GM12878 (cell line): ENCODE data around the gene HSPA1A. TPM values are rescaled to one million over a fixed set of nuclear protein-coding genes. Genes with fewer than 3 reads are reported as not detected.
A peak's percentile ranks its signal among the peaks of the same experiment; 100 is the strongest.

Experiments
- BACH1 ChIP-seq: fragments of 450-650 bp; IDR thresholded peaks from 2 replicates; pipeline ENCODE4 v1.6.1; 2017; ENCODE audit warnings: mild to moderate bottlenecking, borderline replicate concordance
- BHLHE40 ChIP-seq, 2 experiments: fragments of 450-650 bp in 1 of 2; IDR thresholded peaks; 2 replicates each; pipeline ENCODE4 v1.6.1; 2011 to 2017; ENCODE audit warnings: low read depth in 2 of 2, borderline replicate concordance in 1 of 2, improper control_type of control experiment in 1 of 2, low read length in 1 of 2, mild to moderate bottlenecking in 1 of 2
- CHD2 ChIP-seq: IDR thresholded peaks from 2 replicates; pipeline ENCODE4 v1.6.1; 2011; ENCODE audit warnings: low read depth, low read length, improper control_type of control experiment, borderline replicate concordance
- CHD4 ChIP-seq: fragments of 200-600 bp; sonication (generic); IDR thresholded peaks from 2 replicates; pipeline ENCODE4 v1.6.1; 2016; ENCODE audit warnings: mild to moderate bottlenecking
- ESRRA ChIP-seq: IDR thresholded peaks from 2 replicates; pipeline ENCODE4 v1.6.1; 2012; ENCODE audit warnings: mild to moderate bottlenecking, low read length, improper control_type of control experiment
- EZH2 ChIP-seq: IDR thresholded peaks from 2 replicates; pipeline ENCODE4 v1.6.1; 2012; ENCODE audit warnings: low read depth, mild to moderate bottlenecking, control low read depth, inconsistent platforms, low read length, borderline replicate concordance; ENCODE audit not compliant: control insufficient read depth
- HDAC6 ChIP-seq: fragments of 200-600 bp; sonication (generic); IDR thresholded peaks from one replicate; pipeline ENCODE4 v1.8.0; 2017; ENCODE audit warnings: antibody characterized with exemption; ENCODE audit not compliant: unreplicated experiment
- MEF2B ChIP-seq: fragments of 450-650 bp; IDR thresholded peaks from 2 replicates; pipeline ENCODE4 v1.6.1; 2018; ENCODE audit warnings: mild to moderate bottlenecking, moderate library complexity; ENCODE audit not compliant: partially characterized antibody, poor library complexity, severe bottlenecking
- MYB ChIP-seq: fragments of 150-350 bp; IDR thresholded peaks from 2 replicates; pipeline ENCODE4 v1.6.1; 2014; ENCODE audit warnings: mild to moderate bottlenecking, low read depth, low read length, borderline replicate concordance
- NBN ChIP-seq: fragments of 450-650 bp; IDR thresholded peaks from 2 replicates; pipeline ENCODE4 v1.6.1; 2016
- NR2F1 ChIP-seq: fragments of 450-650 bp; conservative IDR thresholded peaks from 2 replicates; pipeline ENCODE4 v1.6.1; 2017; ENCODE audit warnings: mild to moderate bottlenecking
- PRDM15 ChIP-seq: fragments of 450-650 bp; formaldehyde crosslinking; IDR thresholded peaks from 2 replicates; pipeline ENCODE4 v1.4.0; 2020; ENCODE audit warnings: mild to moderate bottlenecking, moderate library complexity
- RAD21 ChIP-seq: IDR thresholded peaks from 2 replicates; pipeline ENCODE4 v1.6.1; 2011; ENCODE audit warnings: mild to moderate bottlenecking, low read depth, low read length, moderate library complexity; ENCODE audit not compliant: insufficient read depth
- RAD51 ChIP-seq: fragments of 450-650 bp; IDR thresholded peaks from 2 replicates; pipeline ENCODE4 v1.6.1; 2016; ENCODE audit warnings: moderate library complexity, mild to moderate bottlenecking, inconsistent platforms
- RELB ChIP-seq: fragments of 450-650 bp; IDR thresholded peaks from 2 replicates; pipeline ENCODE4 v1.6.1; 2017; ENCODE audit warnings: low read depth, mild to moderate bottlenecking, moderate library complexity
- SIN3A ChIP-seq: IDR thresholded peaks from 2 replicates; pipeline ENCODE4 v1.6.1; 2012; ENCODE audit warnings: low read depth, low read length, improper control_type of control experiment
- SMC3 ChIP-seq: IDR thresholded peaks from 2 replicates; pipeline ENCODE4 v1.6.1; 2011; ENCODE audit warnings: low read length, improper control_type of control experiment, borderline replicate concordance
- SUPT20H ChIP-seq: IDR thresholded peaks from 2 replicates; pipeline ENCODE4 v1.6.1; 2011; ENCODE audit warnings: low read depth, mild to moderate bottlenecking, low read length, moderate library complexity, borderline replicate concordance; ENCODE audit not compliant: control insufficient read depth
- TARDBP ChIP-seq: IDR thresholded peaks from 2 replicates; pipeline ENCODE4 v1.6.1; 2016; ENCODE audit warnings: borderline replicate concordance
- ZNF384 ChIP-seq: IDR thresholded peaks from 2 replicates; pipeline ENCODE4 v1.6.1; 2012; ENCODE audit warnings: low read depth, mild to moderate bottlenecking, low read length, improper control_type of control experiment, borderline replicate concordance
- ZNF592 ChIP-seq: fragments of 450-650 bp; IDR thresholded peaks from 2 replicates; pipeline ENCODE4 v1.6.1; 2017; ENCODE audit warnings: mild to moderate bottlenecking, moderate library complexity
- polyA plus RNA-seq, 11 experiments: library from polyadenylated mRNA; depleted of rRNA in 4 of 11; unstranded in 6 of 11; stranded (reverse) in 5 of 11; fragments of >200 nt; fragmentation: Nextera tagmentation in 4 of 11; fragmentation: Illumina TruSeq in 1 of 11; extraction: Ambion mirVana in 4 of 11; extraction: Trizol in 1 of 11; gene quantifications; 1 replicate in 1 of 11; 2 replicates in 10 of 11; pipeline versions ENCODE4 v1.2.1 to v1.2.3, GENCODE V29; 2011 to 2016; ENCODE audit warnings: inconsistent platforms in 2 of 11, missing spikeins in 2 of 11, low read depth in 1 of 11
- total RNA-seq, 4 experiments: library from RNA; depleted of rRNA in 3 of 4; stranded (reverse); fragments of >200 nt in 3 of 4; fragmentation: Illumina TruSeq in 1 of 4; extraction: Trizol in 1 of 4; gene quantifications; 2 replicates each; pipeline versions ENCODE4 v1.2.1 to v1.2.3, GENCODE V29; 2013 to 2021

HSPA1A gene
- total and polyA plus RNA-seq, 10 of the 15 experiments (the other 5 are each of a cell fraction or from before 2014, with no cell fraction given) = 0.29 to 51.8 (median 17.5) TPM

- no peak for TF ChIP-seq SUPT20H
- TF ChIP-seq ESRRA = no peak
- TF ChIP-seq HDAC6 = no peak
- TF ChIP-seq NR2F1 = peak; percentile 61; the same call in 1 of the 2 replicates
- TF ChIP-seq BACH1 = peak; percentile 66; the same call in 1 of the 2 replicates
- TF ChIP-seq RAD21 = peak; percentile 84
- TF ChIP-seq PRDM15 (CRISPR knock-in tag) = 0 out of 2 replicates have a peak, but pooled peaks have one; percentile 54
- TF ChIP-seq RELB = peak; percentile 34; the same call in 1 of the 2 replicates
- no peak for TF ChIP-seq EZH2
- no peak for TF ChIP-seq CHD2
- TF ChIP-seq ZNF592 = no peak
- no peak for TF ChIP-seq MYB
- TF ChIP-seq BHLHE40 (IDR thresholded peaks at IDR 0.05; ENCODE audit: borderline replicate concordance in 1 of 2, low read depth in 2 of 2, low read length in 1 of 2) = no peak
- no peak for TF ChIP-seq TARDBP
- TF ChIP-seq MEF2B = peak; percentile 64
- peak; percentile 63; the same call in 1 of the 2 replicates for TF ChIP-seq SMC3
- TF ChIP-seq CHD4 = no peak
- peak; percentile 99 for TF ChIP-seq ZNF384
- TF ChIP-seq NBN = peak; percentile 60; the same call in 1 of the 2 replicates
- 0 out of 2 replicates have a peak, but pooled peaks have one; percentile 14 for TF ChIP-seq RAD51
- peak; percentile 53; the same call in 1 of the 2 replicates for TF ChIP-seq SIN3A
Measured at GRCh38 chr6:31829633-31830283, 14.4 kb downstream of the HSPA1A start (continued).
